Chondrocyte (in vitro differentiated cells): ENCODE measurements around the gene SF3B6. TPM values are rescaled to one million over a fixed set of nuclear protein-coding genes. Genes with fewer than 3 reads are reported as not detected.
A peak's percentile ranks its signal among the peaks of the same experiment; 100 is the strongest.

Experiments
- DNase-seq: peaks from one replicate; pipeline ENCODE4 v3.0.0; 2021; ENCODE audit warnings: mixed read lengths, low spot score
- H3K27ac Mint-ChIP-seq: one replicate; pipeline ENCODE4 v1.8.0; 2021; ENCODE audit warnings: mild to moderate bottlenecking, moderate library complexity, mixed read lengths; ENCODE audit not compliant: unreplicated experiment
- H3K27me3 Mint-ChIP-seq: 2 replicates; pipeline ENCODE4 v1.8.0; 2021; ENCODE audit warnings: low read depth, mixed read lengths
- H3K36me3 Mint-ChIP-seq: 2 replicates; pipeline ENCODE4 v1.8.0; 2021; ENCODE audit warnings: low read depth, mixed read lengths
- H3K4me1 Mint-ChIP-seq: 2 replicates; pipeline ENCODE4 v1.8.0; 2021; ENCODE audit warnings: low read depth, mild to moderate bottlenecking, mixed read lengths
- H3K4me3 Mint-ChIP-seq: one replicate; pipeline ENCODE4 v1.8.0; 2021; ENCODE audit warnings: mild to moderate bottlenecking, moderate library complexity, mixed read lengths; ENCODE audit not compliant: unreplicated experiment
- H3K9me3 Mint-ChIP-seq: 2 replicates; pipeline ENCODE4 v1.8.0; 2021; ENCODE audit warnings: low read depth, mixed read lengths
- long read RNA-seq: library from polyadenylated mRNA; stranded (forward); transcript quantifications from one replicate; pipeline ENCODE4 v2.0.0, GENCODE V29; 2021
- total RNA-seq: library from RNA; stranded (reverse); gene quantifications from 3 replicates; pipeline ENCODE4 v1.2.1, GENCODE V29; 2021
- TF ChIP-seq, protein P1 (sequence below): fragments of 200-600 bp; sonication (generic); IDR thresholded peaks from 2 replicates; pipeline ENCODE4 v1.5.0; 2021; ENCODE audit warnings: antibody characterized with exemption, mild to moderate bottlenecking, moderate library complexity

SF3B6 gene, protein sequence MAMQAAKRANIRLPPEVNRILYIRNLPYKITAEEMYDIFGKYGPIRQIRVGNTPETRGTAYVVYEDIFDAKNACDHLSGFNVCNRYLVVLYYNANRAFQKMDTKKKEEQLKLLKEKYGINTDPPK
- 67.0 to 81.9 TPM (median 72.0 TPM) in 3 replicates for total RNA-seq
- long read RNA-seq, transcript SF3B6-201 (4 exons, 770 nt), result major isoform, 70 of 74 reads
- long read RNA-seq, partial matches to known transcripts, result 1 of 74 reads
- long read RNA-seq, other reads (novel, unspliced or antisense), result 3 of 74 reads

DNA sequence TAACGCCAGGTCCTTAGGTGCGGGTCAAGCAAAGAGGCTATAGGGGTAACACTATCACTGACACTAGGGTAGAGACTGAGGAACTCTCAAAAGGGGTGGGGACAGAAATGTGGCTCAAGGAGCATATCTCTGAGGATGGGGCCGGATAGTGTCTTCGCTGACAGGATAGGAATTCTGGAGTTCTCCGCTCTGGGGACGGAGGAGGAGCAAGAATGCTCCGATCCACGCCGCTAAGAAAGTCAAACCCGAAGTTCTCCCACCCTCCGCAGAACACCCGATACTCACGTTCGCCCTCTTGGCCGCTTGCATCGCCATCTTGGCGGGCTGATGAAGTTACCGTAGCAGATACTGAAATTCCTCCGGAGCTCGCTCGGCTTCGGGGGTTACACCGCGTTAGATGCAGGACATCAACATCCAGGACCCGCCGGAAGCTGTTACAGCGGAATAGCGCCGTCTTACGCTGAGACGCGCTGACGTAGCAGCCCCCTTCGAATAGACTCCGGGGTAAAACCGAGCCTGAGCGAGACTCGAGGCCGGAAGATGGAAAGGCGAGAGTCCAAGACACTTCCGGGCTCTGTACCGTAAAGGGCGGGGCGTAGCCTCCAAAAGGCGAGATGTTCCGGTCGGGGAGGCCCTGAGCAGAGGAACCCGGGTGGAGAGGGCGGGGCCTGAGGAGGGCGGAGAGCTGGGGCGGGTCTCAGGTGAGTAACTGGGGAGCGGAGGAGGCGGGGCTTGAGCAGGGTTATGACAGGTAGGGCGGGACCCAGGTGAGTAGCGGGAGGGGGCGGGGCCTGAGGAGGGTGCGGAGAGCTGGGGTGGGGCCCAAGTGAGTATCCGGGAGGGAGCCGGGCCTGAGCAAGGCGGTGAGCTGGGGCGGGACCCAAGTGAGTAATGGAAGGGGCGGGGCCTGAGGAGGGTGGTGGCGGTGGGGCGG, at the start of gene SF3B6:
Gene SF3B6 (minus strand): TSS at position 412 of the 934 bp plus-strand sequence. CDS start 97 bp downstream, at position 315.
- no peaks in the 10 kb centered on the region for H3K27me3 Mint-ChIP-seq
- TF ChIP-seq, protein P1, sequence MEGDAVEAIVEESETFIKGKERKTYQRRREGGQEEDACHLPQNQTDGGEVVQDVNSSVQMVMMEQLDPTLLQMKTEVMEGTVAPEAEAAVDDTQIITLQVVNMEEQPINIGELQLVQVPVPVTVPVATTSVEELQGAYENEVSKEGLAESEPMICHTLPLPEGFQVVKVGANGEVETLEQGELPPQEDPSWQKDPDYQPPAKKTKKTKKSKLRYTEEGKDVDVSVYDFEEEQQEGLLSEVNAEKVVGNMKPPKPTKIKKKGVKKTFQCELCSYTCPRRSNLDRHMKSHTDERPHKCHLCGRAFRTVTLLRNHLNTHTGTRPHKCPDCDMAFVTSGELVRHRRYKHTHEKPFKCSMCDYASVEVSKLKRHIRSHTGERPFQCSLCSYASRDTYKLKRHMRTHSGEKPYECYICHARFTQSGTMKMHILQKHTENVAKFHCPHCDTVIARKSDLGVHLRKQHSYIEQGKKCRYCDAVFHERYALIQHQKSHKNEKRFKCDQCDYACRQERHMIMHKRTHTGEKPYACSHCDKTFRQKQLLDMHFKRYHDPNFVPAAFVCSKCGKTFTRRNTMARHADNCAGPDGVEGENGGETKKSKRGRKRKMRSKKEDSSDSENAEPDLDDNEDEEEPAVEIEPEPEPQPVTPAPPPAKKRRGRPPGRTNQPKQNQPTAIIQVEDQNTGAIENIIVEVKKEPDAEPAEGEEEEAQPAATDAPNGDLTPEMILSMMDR, result peak; percentile 39
- H3K27ac Mint-ChIP-seq, result peak within 1 kb of the TSS; percentile 99
- peaks cover 7% of the 10 kb centered on the region for H3K36me3 Mint-ChIP-seq
- H3K9me3 Mint-ChIP-seq, result no peaks in the 10 kb centered on the region
- peaks cover 28% of the 10 kb centered on the region for H3K4me1 Mint-ChIP-seq
- DNase-seq, result peak; percentile 98
- H3K4me3 Mint-ChIP-seq, result peak within 1 kb of the TSS; percentile 99

DNA sequence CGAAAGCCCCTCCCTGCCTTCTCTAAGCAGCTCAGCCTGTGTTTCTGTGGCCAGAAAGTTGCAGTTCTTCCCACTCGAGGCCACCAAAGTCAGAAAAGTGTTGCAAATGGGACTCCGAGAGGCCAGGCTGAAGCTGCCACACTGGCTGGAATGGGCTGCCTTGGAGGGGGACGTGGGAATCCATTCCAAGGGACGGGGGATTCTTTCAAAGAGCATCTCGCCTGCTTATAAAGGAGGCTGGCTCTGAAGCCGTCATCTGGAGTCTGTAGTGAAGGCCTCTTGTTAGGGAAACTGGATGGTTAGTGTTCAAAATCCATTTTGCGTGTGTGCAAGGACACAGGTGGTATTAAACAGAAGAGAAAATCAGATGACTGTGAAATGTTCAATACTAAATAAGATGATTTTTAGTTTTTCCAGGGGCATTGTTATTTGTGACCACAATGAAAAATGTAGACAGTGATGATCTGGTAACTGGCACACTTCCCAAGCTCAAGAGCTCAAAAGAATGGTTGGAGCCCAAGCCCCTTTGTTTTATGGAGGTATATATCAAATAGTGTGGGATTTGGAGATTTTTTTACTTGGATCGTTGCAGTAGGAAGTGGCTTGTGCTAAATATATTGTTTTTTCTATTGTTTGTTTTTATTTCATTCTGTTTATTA, 47.9 kb upstream of the SF3B6 start:
- Mint-ChIP-seq H3K9me3 (no peaks in the 10 kb centered on the region), H3K27ac (peak overlapping the region; percentile 97), H3K36me3 (no peaks in the 10 kb centered on the region), H3K4me3 (peak overlapping the region; percentile 81), H3K4me1 (peaks cover 21% of the 10 kb centered on the region), H3K27me3 (no peaks in the 10 kb centered on the region)
- no peak for DNase-seq
- TF ChIP-seq, protein P1, result no peak

DNA sequence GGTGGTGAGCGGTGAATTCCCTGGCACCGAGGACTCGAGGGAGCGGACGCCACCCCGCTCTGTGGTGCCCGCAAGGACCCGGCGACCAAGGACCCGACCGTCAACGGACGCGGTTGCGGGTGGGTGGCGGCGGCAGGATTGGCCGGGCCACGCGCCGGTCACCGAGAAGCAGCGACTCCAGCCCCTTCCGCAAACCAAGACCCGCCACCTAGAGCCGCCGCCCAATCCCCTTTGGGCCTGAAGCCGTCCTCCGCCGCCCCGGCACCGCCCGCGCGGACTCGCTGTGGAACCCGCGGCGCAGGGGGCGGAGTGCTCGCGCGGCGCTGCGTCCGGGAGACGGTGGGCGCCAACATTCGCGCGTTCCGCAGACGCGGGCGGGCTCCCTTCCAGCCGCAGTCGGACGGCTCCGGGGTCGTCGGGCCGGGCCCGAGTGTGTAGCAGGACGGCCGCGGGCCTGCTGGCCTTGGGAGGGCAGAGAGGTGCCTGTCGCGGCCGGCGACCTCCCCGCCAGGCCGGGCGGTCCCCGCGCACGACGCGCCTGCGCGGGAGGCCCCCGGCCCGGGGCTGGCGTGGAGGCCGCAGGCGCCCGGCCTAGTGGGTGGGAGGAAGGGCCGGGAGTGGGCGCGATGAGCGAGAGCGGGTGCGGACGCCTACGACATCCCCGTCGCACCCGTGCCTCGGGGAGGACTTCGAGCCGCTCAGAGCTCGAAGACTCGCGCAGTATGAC, 47.2 kb upstream of the SF3B6 start, which contains the start of the genes FAM228B and PFN4:
Gene FAM228B (plus strand): TSS at position 275 of the 727 bp plus-strand sequence. CDS start 893 bp downstream, outside the sequence.
Gene PFN4 (minus strand): TSS at position 140 of the 727 bp plus-strand sequence. CDS start 799 bp downstream, outside the sequence.
- DNase-seq, result peak; percentile 94
- H3K27ac Mint-ChIP-seq, result peak within 1 kb of the TSS; percentile 97
- H3K9me3 Mint-ChIP-seq, result no peaks in the 10 kb centered on the region
- H3K27me3 Mint-ChIP-seq, result no peaks in the 10 kb centered on the region
- peak within 1 kb of the TSS; percentile 83 for H3K4me3 Mint-ChIP-seq
- H3K4me1 Mint-ChIP-seq, result peaks cover 24% of the 10 kb centered on the region
- H3K36me3 Mint-ChIP-seq, result no peaks in the 10 kb centered on the region
- TF ChIP-seq, protein P1, result no peak

DNA sequence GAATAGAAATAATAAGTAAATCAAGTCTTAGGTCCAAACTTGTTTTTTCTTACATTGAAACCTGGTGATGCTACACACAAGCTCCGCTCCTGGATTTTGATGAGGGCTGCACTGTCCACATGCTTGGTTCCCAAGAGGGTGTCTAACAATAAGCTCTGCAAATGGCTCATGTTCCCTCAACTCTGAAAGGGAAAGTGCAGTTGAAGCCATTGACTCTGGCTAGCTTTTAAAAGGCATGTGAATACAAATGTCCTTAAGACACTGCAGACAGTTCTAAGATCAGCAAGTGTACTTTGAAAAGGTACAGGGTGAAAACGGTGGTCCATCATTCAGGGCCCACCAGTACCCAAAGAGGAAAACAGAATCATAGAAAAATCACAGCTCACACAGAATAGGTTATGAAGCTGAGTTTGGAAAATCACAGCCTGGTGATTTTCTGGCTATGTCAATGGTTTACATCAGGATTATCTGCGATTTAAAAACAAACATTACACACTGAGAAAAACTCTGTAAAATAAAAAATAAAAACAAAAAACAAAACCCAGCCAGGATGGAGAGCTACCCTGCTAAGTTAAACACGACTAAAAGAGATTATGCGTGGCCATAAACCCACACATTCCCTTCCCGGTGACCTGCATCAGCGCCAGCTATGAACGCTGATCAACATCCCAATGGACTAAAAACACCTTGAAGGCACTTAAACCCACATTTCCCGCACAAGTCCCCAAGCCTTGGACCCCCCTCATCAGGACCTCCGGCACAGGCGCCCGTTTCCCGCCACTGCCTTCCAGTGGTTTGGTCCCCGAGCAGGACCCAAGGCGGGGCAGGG, 46.5 kb upstream of the SF3B6 start:
- Mint-ChIP-seq H3K4me3 (peak overlapping the region; percentile 83), H3K4me1 (peaks cover 27% of the 10 kb centered on the region), H3K36me3 (no peaks in the 10 kb centered on the region), H3K27me3 (no peaks in the 10 kb centered on the region), H3K9me3 (no peaks in the 10 kb centered on the region), H3K27ac (peak overlapping the region; percentile 90)
- TF ChIP-seq, protein P1, result no peak
- no peak for DNase-seq
